HepG2 (cell line): ENCODE results near the gene MUL1. TPM values are rescaled to one million over a fixed set of nuclear protein-coding genes. Genes with fewer than 3 reads are reported as not detected.

Experiments
- AGO1 ChIP-seq: fragments of 200-400 bp; formaldehyde crosslinking; IDR thresholded peaks from 2 replicates; pipeline ENCODE4 v1.6.1; 2017; ENCODE audit warnings: mild to moderate bottlenecking, low read depth, low read length, moderate library complexity; ENCODE audit not compliant: poor library complexity, severe bottlenecking
- CBX2 ChIP-seq, 2 experiments: fragments of 200-600 bp in 1 of 2; sonication (generic); formaldehyde crosslinking in 1 of 2; IDR thresholded peaks; 2 replicates each; pipeline versions ENCODE4 v1.7.0 to v1.8.1; 2018 to 2022; ENCODE audit warnings: low read depth in 2 of 2, low read length in 1 of 2, mild to moderate bottlenecking in 1 of 2, missing genetic modification reagents in 1 of 2
- CENPX ChIP-seq: sonication (generic); formaldehyde crosslinking; IDR thresholded peaks from 2 replicates; pipeline ENCODE4 v1.9.0; 2021; ENCODE audit warnings: mild to moderate bottlenecking, missing genetic modification reagents, moderate library complexity
- CREB1 ChIP-seq, 2 experiments: fragments of 450-650 bp in 1 of 2; IDR thresholded peaks; 2 replicates each; pipeline ENCODE4 v1.6.1; 2016 to 2017; ENCODE audit warnings: control low read depth in 1 of 2, mild to moderate bottlenecking in 1 of 2, missing compliant biosample characterization in 1 of 2, missing genetic modification characterization in 1 of 2
- CTCF ChIP-seq: sonication (generic); formaldehyde crosslinking; IDR thresholded peaks from 2 replicates; pipeline ENCODE4 v1.5.0; 2020; ENCODE audit warnings: mild to moderate bottlenecking, missing genetic modification reagents, moderate library complexity
- FOXM1 ChIP-seq: sonication (generic); formaldehyde crosslinking; IDR thresholded peaks from 2 replicates; pipeline ENCODE4 v1.5.0; 2020; ENCODE audit warnings: missing genetic modification reagents
- GLI4 ChIP-seq: sonication (generic); formaldehyde crosslinking; IDR thresholded peaks from 2 replicates; pipeline ENCODE4 v1.5.1; 2020; ENCODE audit warnings: missing genetic modification reagents, mild to moderate bottlenecking, moderate library complexity, borderline replicate concordance
- MAZ ChIP-seq, 2 experiments: sonication (generic) in 1 of 2; formaldehyde crosslinking in 1 of 2; IDR thresholded peaks; 2 replicates each; pipeline versions ENCODE4 v1.5.0 to v1.6.1; 2012 to 2020; ENCODE audit warnings: low read depth in 2 of 2, mild to moderate bottlenecking in 2 of 2, borderline replicate concordance in 1 of 2, improper control_type of control experiment in 1 of 2, low read length in 1 of 2, missing genetic modification reagents in 1 of 2, moderate library complexity in 1 of 2
- MYC ChIP-seq: sonication (generic); formaldehyde crosslinking; IDR thresholded peaks from 2 replicates; pipeline ENCODE4 v1.9.0; 2021; ENCODE audit warnings: missing genetic modification reagents, borderline replicate concordance
- SRSF1 ChIP-seq: fragments of 200-400 bp; formaldehyde crosslinking; optimal IDR thresholded peaks from 2 replicates; pipeline ENCODE3; 2017; ENCODE audit warnings: mild to moderate bottlenecking, low read depth, low read length, moderate library complexity
- TBL1XR1 ChIP-seq: fragments of 150-350 bp; IDR thresholded peaks from 2 replicates; pipeline ENCODE4 v1.6.1; 2014; ENCODE audit warnings: borderline replicate concordance, low read length; ENCODE audit not compliant: partially characterized antibody
- TCF12 ChIP-seq, 2 experiments: fragments of 450-650 bp in 1 of 2; sonication (generic) in 1 of 2; formaldehyde crosslinking in 1 of 2; IDR thresholded peaks; 2 replicates each; pipeline versions ENCODE4 v1.6.1 to v1.8.0; 2017 to 2022; ENCODE audit warnings: antibody characterized with exemption in 1 of 2, mild to moderate bottlenecking in 1 of 2, missing genetic modification reagents in 1 of 2, moderate library complexity in 1 of 2
- ZBTB14 ChIP-seq: sonication (generic); formaldehyde crosslinking; IDR thresholded peaks from 2 replicates; pipeline ENCODE4 v1.4.0; 2020; ENCODE audit warnings: missing genetic modification reagents
- ZEB1 ChIP-seq: IDR thresholded peaks from 2 replicates; pipeline ENCODE4 v1.6.1; 2012; ENCODE audit warnings: mild to moderate bottlenecking, low read depth, inconsistent platforms; ENCODE audit not compliant: insufficient replicate concordance
- ZFP41 ChIP-seq: sonication (generic); formaldehyde crosslinking; IDR thresholded peaks from 2 replicates; pipeline ENCODE4 v1.4.0; 2020; ENCODE audit warnings: mild to moderate bottlenecking, missing genetic modification reagents, borderline replicate concordance
- ZNF263 ChIP-seq: sonication (generic); formaldehyde crosslinking; IDR thresholded peaks from 2 replicates; pipeline ENCODE4 v1.4.0; 2020; ENCODE audit warnings: missing genetic modification reagents
- ZNF296 ChIP-seq: sonication (generic); formaldehyde crosslinking; conservative IDR thresholded peaks from 2 replicates; pipeline ENCODE4 v1.5.0; 2020; ENCODE audit warnings: mild to moderate bottlenecking, missing genetic modification reagents
- ZNF333 ChIP-seq: sonication (generic); formaldehyde crosslinking; IDR thresholded peaks from 2 replicates; pipeline ENCODE4 v1.4.0; 2020; ENCODE audit warnings: mild to moderate bottlenecking, missing genetic modification reagents, borderline replicate concordance
- ZNF652 ChIP-seq: IDR thresholded peaks from 2 replicates; pipeline ENCODE4 v1.6.1; 2016; ENCODE audit warnings: low read depth, borderline replicate concordance
- polyA plus RNA-seq, 8 experiments: library from polyadenylated mRNA; depleted of rRNA in 3 of 8; stranded (reverse) in 7 of 8; unstranded in 1 of 8; fragments of >200 nt; fragmentation: Illumina TruSeq in 4 of 8; extraction: Trizol in 4 of 8; gene quantifications; 2 replicates each; pipeline versions ENCODE4 v1.2.1 to v1.2.3, GENCODE V29; 2011 to 2016; ENCODE audit warnings: low read depth in 4 of 8, missing spikeins in 1 of 8, mixed read lengths in 1 of 8; ENCODE audit not compliant: insufficient read depth in 1 of 8
- total RNA-seq, 5 experiments: library from RNA; depleted of rRNA; stranded (reverse); fragments of >200 nt; fragmentation: Illumina TruSeq; extraction: Trizol; gene quantifications; 2 replicates each; pipeline ENCODE4 v1.2.3, GENCODE V29; 2016; ENCODE audit warnings: low read depth in 1 of 5
- TF ChIP-seq, protein P1 (sequence below): sonication (generic); formaldehyde crosslinking; IDR thresholded peaks from 2 replicates; pipeline ENCODE4 v1.4.0; 2020; ENCODE audit warnings: missing genetic modification reagents

MUL1 gene
- total and polyA plus RNA-seq, 2 of the 13 experiments (the other 11 are each of a cell fraction or from before 2014, with no cell fraction given) = 21.5 to 26.5 TPM

DNA sequence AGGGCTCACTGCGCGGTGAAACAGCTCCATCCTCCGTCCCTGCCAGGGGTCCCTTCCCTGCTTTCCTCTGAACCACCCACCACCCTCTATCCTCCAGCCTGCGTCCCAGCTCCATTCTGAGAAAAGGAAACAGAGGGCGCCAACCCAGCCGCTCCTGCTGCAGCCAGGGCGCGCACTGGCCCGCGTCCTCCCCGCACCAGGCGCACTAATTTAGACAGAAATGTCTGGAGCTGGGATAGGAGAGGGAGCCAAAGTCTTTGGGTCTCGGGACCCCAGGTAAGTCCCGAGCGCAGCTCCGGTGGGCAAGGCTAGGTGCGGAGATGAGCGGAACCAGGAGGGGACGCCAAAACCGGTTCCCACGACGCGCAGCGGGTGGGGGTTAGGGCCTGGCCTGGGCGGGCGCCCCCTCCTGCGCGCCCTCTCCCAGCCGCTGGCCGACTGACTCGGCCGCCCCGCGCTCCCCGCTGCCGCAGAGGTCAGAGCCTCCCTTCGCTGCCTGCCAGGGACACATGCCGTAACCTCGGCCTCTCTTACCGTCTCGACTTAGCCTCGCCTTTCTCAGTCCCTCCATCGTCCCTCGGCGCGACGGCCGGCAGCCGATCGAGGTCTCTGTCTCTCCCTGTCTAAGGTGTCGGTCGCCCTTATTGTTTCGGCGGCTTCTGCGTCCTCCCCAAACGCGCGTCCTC, 24.0 kb downstream of the MUL1 start (continued):
- no peak; the same call in 1 of the 2 replicates for TF ChIP-seq ZNF263 (CRISPR knock-in tag)
- TF ChIP-seq ZFP41 (CRISPR knock-in tag) = no peak
- TF ChIP-seq MYC = no peak; the same call in 1 of the 2 replicates
- TF ChIP-seq FOXM1 (CRISPR knock-in tag) = no peak
- TF ChIP-seq MAZ (IDR thresholded peaks at IDR 0.05; ENCODE audit: borderline replicate concordance, low read depth, low read length) = no peak
- peak; percentile 66; the same call in 1 of the 2 replicates for TF ChIP-seq MAZ (CRISPR knock-in tag; IDR thresholded peaks at IDR 0.05; ENCODE audit: low read depth)
- no peak for TF ChIP-seq ZNF333 (CRISPR knock-in tag)
- TF ChIP-seq CREB1 (IDR thresholded peaks at IDR 0.05) = no peak
- no peak; the same call in 1 of the 2 replicates for TF ChIP-seq CREB1 (CRISPR knock-in tag; IDR thresholded peaks at IDR 0.05)
- TF ChIP-seq SRSF1 = no peak
- no peak for TF ChIP-seq ZEB1
- peak; percentile 27 for TF ChIP-seq AGO1
- no peak for TF ChIP-seq CBX2 (IDR thresholded peaks at IDR 0.05; ENCODE audit: low read depth, low read length)
- no peak for TF ChIP-seq CBX2 (CRISPR knock-in tag; IDR thresholded peaks at IDR 0.05; ENCODE audit: low read depth)
- TF ChIP-seq TBL1XR1 = no peak
- TF ChIP-seq, protein P1, sequence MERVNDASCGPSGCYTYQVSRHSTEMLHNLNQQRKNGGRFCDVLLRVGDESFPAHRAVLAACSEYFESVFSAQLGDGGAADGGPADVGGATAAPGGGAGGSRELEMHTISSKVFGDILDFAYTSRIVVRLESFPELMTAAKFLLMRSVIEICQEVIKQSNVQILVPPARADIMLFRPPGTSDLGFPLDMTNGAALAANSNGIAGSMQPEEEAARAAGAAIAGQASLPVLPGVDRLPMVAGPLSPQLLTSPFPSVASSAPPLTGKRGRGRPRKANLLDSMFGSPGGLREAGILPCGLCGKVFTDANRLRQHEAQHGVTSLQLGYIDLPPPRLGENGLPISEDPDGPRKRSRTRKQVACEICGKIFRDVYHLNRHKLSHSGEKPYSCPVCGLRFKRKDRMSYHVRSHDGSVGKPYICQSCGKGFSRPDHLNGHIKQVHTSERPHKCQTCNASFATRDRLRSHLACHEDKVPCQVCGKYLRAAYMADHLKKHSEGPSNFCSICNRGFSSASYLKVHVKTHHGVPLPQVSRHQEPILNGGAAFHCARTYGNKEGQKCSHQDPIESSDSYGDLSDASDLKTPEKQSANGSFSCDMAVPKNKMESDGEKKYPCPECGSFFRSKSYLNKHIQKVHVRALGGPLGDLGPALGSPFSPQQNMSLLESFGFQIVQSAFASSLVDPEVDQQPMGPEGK (CRISPR knock-in tag) = peak; percentile 86
- no peak for TF ChIP-seq ZNF296 (CRISPR knock-in tag)
- peak; percentile 68 for TF ChIP-seq CTCF
- no peak for TF ChIP-seq TCF12 (IDR thresholded peaks at IDR 0.05)
- TF ChIP-seq TCF12 (CRISPR knock-in tag; IDR thresholded peaks at IDR 0.05) = no peak
- TF ChIP-seq ZBTB14 (CRISPR knock-in tag) = no peak
- no peak for TF ChIP-seq CENPX (CRISPR knock-in tag)
- no peak for TF ChIP-seq GLI4
- no peak for TF ChIP-seq ZNF652 (CRISPR knock-in tag)
